A549 (cell line): ENCODE data around the gene GRIK4.

ENCODE experiments used
- CBX8 ChIP-seq: fragments of 200-600 bp; sonication (generic); IDR thresholded peaks from 2 replicates; pipeline ENCODE4 v1.6.1; 2016
- CHD2 ChIP-seq: fragments of 150-350 bp; IDR thresholded peaks from 2 replicates; pipeline ENCODE4 v1.6.1; 2014; ENCODE audit warnings: low read length; ENCODE audit not compliant: partially characterized antibody
- CHD4 ChIP-seq: fragments of 200-600 bp; sonication (generic); IDR thresholded peaks from 2 replicates; pipeline ENCODE4 v1.6.1; 2016; ENCODE audit warnings: antibody characterized with exemption, mild to moderate bottlenecking, borderline replicate concordance
- EP300 ChIP-seq, 2 experiments: fragments of >200 bp; sonication (Bioruptor Twin); formaldehyde crosslinking; IDR thresholded peaks; 2 replicates in 1 of 2; 3 replicates in 1 of 2; pipeline ENCODE4 v1.6.1; 2016 to 2017
- FOXS1 ChIP-seq: fragments of 250-450 bp; sonication (Bioruptor Pico); IDR thresholded peaks from 2 replicates; pipeline ENCODE4 v1.5.0; 2020; ENCODE audit warnings: mild to moderate bottlenecking, moderate library complexity
- HDAC2 ChIP-seq: fragments of 200-600 bp; sonication (generic); IDR thresholded peaks from 2 replicates; pipeline ENCODE4 v1.6.1; 2016
- JUN ChIP-seq, 2 experiments: fragments of >200 bp; sonication (Bioruptor Twin); formaldehyde crosslinking; IDR thresholded peaks; 2 replicates in 1 of 2; 3 replicates in 1 of 2; pipeline ENCODE4 v1.6.1; 2016 to 2017
- NPAS2 ChIP-seq: fragments of 250-450 bp; sonication (Bioruptor Pico); IDR thresholded peaks from 2 replicates; pipeline ENCODE4 v1.8.0; 2022; ENCODE audit warnings: mild to moderate bottlenecking, moderate library complexity, borderline replicate concordance
- POLR2A ChIP-seq: IDR thresholded peaks from 2 replicates; pipeline ENCODE4 v1.6.1; 2012; ENCODE audit warnings: mild to moderate bottlenecking, low read length
- RAD21 ChIP-seq, 2 experiments: fragments of >200 bp in 1 of 2; sonication (Bioruptor Twin) in 1 of 2; formaldehyde crosslinking in 1 of 2; IDR thresholded peaks in 1 of 2; conservative IDR thresholded peaks in 1 of 2; 2 replicates in 1 of 2; 3 replicates in 1 of 2; pipeline ENCODE4 v1.6.1; 2012 to 2018; ENCODE audit warnings: inconsistent platforms in 1 of 2
- TF ChIP-seq, protein P1 (sequence below): fragments of 200-600 bp; sonication (generic); IDR thresholded peaks from 2 replicates; pipeline ENCODE4 v1.6.1; 2016; ENCODE audit warnings: antibody characterized with exemption, mild to moderate bottlenecking, moderate library complexity
- TF ChIP-seq, protein P2 (sequence below): fragments of >200 bp; sonication (Bioruptor Twin); formaldehyde crosslinking; IDR thresholded peaks from 3 replicates; pipeline ENCODE4 v1.5.1; 2016
- TF ChIP-seq, protein P3 (sequence below): IDR thresholded peaks from 2 replicates; pipeline ENCODE4 v1.6.1; 2012

DNA sequence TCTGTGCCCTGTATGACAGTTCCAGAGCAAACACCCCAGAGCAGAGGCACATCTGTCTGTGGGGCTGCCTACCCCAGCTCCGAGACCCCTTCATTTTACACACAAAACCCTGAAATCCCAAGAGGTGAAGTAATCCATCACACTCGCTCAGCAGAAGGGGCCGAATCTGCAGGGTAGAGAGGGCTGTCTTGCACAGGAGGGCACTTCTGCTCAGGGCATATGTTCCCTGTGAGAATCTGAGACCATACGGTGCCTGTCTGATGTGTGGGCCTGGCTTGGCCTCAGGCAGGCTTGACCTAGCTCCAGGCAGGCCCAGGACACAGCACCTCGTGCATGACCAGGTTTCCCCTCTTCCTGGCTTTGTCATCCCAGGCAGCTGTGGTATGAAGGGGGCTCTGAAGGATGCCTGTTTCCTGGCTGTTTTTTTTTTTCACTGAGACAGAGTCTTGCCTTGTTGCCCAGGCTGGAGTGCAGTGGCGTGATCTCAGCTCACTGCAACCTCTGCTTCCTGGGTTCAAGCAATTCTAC, 37.2 kb downstream of the GRIK4 start:
- TF ChIP-seq RAD21 (conservative IDR thresholded peaks at IDR 0.05 in 1 of 2, IDR thresholded peaks at IDR 0.05 in 1 of 2) = no peak
- TF ChIP-seq POLR2A = no peak
- TF ChIP-seq, protein P1, sequence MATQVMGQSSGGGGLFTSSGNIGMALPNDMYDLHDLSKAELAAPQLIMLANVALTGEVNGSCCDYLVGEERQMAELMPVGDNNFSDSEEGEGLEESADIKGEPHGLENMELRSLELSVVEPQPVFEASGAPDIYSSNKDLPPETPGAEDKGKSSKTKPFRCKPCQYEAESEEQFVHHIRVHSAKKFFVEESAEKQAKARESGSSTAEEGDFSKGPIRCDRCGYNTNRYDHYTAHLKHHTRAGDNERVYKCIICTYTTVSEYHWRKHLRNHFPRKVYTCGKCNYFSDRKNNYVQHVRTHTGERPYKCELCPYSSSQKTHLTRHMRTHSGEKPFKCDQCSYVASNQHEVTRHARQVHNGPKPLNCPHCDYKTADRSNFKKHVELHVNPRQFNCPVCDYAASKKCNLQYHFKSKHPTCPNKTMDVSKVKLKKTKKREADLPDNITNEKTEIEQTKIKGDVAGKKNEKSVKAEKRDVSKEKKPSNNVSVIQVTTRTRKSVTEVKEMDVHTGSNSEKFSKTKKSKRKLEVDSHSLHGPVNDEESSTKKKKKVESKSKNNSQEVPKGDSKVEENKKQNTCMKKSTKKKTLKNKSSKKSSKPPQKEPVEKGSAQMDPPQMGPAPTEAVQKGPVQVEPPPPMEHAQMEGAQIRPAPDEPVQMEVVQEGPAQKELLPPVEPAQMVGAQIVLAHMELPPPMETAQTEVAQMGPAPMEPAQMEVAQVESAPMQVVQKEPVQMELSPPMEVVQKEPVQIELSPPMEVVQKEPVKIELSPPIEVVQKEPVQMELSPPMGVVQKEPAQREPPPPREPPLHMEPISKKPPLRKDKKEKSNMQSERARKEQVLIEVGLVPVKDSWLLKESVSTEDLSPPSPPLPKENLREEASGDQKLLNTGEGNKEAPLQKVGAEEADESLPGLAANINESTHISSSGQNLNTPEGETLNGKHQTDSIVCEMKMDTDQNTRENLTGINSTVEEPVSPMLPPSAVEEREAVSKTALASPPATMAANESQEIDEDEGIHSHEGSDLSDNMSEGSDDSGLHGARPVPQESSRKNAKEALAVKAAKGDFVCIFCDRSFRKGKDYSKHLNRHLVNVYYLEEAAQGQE = no peak
- TF ChIP-seq, protein P2, sequence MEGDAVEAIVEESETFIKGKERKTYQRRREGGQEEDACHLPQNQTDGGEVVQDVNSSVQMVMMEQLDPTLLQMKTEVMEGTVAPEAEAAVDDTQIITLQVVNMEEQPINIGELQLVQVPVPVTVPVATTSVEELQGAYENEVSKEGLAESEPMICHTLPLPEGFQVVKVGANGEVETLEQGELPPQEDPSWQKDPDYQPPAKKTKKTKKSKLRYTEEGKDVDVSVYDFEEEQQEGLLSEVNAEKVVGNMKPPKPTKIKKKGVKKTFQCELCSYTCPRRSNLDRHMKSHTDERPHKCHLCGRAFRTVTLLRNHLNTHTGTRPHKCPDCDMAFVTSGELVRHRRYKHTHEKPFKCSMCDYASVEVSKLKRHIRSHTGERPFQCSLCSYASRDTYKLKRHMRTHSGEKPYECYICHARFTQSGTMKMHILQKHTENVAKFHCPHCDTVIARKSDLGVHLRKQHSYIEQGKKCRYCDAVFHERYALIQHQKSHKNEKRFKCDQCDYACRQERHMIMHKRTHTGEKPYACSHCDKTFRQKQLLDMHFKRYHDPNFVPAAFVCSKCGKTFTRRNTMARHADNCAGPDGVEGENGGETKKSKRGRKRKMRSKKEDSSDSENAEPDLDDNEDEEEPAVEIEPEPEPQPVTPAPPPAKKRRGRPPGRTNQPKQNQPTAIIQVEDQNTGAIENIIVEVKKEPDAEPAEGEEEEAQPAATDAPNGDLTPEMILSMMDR = no peak
- TF ChIP-seq EP300 (IDR thresholded peaks at IDR 0.05) = no peak
- no peak for TF ChIP-seq CBX8
- no peak for TF ChIP-seq CHD2
- no peak for TF ChIP-seq HDAC2
- TF ChIP-seq, protein P3, sequence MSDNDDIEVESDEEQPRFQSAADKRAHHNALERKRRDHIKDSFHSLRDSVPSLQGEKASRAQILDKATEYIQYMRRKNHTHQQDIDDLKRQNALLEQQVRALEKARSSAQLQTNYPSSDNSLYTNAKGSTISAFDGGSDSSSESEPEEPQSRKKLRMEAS = no peak
- TF ChIP-seq NPAS2 = no peak
- TF ChIP-seq JUN (IDR thresholded peaks at IDR 0.05) = no peak
- no peak for TF ChIP-seq CHD4
- TF ChIP-seq FOXS1 (CRISPR knock-in tag) = no peak
